Measurements from ENCODE around the gene ALDH1A1.

DNA sequence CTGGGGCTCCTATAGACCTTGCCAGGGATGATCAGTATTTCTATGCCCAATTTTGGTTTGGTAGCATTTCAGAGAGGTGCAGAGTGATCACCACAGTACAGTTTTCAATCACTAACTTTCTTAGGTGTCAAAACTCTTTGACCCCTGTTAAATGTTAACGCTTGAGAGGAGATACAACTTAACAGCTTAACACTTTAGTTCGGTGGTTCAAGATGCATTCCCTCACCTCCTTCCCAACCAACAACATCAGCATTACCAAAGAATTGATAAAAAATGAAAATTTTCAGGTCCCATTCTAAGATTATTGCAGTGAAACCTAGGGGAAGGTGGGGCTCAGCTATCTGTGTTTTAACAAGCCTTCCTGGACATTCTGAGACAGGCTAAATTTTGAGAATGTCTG, 16.2 kb downstream of the ALDH1A1 start:
- TF ChIP-seq, protein P1, sequence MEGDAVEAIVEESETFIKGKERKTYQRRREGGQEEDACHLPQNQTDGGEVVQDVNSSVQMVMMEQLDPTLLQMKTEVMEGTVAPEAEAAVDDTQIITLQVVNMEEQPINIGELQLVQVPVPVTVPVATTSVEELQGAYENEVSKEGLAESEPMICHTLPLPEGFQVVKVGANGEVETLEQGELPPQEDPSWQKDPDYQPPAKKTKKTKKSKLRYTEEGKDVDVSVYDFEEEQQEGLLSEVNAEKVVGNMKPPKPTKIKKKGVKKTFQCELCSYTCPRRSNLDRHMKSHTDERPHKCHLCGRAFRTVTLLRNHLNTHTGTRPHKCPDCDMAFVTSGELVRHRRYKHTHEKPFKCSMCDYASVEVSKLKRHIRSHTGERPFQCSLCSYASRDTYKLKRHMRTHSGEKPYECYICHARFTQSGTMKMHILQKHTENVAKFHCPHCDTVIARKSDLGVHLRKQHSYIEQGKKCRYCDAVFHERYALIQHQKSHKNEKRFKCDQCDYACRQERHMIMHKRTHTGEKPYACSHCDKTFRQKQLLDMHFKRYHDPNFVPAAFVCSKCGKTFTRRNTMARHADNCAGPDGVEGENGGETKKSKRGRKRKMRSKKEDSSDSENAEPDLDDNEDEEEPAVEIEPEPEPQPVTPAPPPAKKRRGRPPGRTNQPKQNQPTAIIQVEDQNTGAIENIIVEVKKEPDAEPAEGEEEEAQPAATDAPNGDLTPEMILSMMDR (IDR thresholded peaks at IDR 0.05), result no peak
- no peak for TF ChIP-seq POLR2A (IDR thresholded peaks at IDR 0.05)

All from prostate gland (tissue), 2 donors.